Suprapubic skin (tissue), 4 donors: ENCODE measurements around the gene ZBTB17.

ENCODE experiments used
- CTCF ChIP-seq, 2 donors: fragments of 200-600 bp in 1 of 2; fragments of 450-650 bp in 1 of 2; sonication (generic) in 1 of 2; IDR thresholded peaks; one replicate each; pipeline ENCODE4 v1.5.1; 2016 to 2019; ENCODE audit warnings: antibody characterized with exemption in 2 of 2, mild to moderate bottlenecking in 1 of 2, moderate library complexity in 1 of 2
- POLR2A ChIP-seq, 2 donors: fragments of 450-650 bp; IDR thresholded peaks; one replicate each; pipeline ENCODE4 v1.6.1; 2017; ENCODE audit warnings: antibody characterized with exemption in 2 of 2, mild to moderate bottlenecking in 2 of 2, moderate library complexity in 2 of 2
- POLR2AphosphoS5 ChIP-seq, 3 donors: sonication (generic); formaldehyde crosslinking; IDR thresholded peaks; one replicate each; pipeline ENCODE4 v1.6.1; 2017; ENCODE audit warnings: antibody characterized with exemption in 3 of 3

GRCh38 chr1:15915991-15916390 is 59.9 kb downstream of the ZBTB17 start:
- TF ChIP-seq CTCF (IDR thresholded peaks at IDR 0.05) (no peak), POLR2A (IDR thresholded peaks at IDR 0.05) (no peak), POLR2AphosphoS5 (IDR thresholded peaks at IDR 0.05) (no peak)
